Fibroblast of lung (primary cell): ENCODE measurements around the gene MSLN. TPM values are rescaled to one million over a fixed set of nuclear protein-coding genes. Genes with fewer than 3 reads are reported as not detected.

Source experiments
- DNase-seq, 2 donors: peaks; one replicate each; pipeline versions ENCODE4 v3.0.0 to v3.0.0-alpha.2; 2010; ENCODE audit warnings: low read depth in 2 of 2
- H2AFZ ChIP-seq: 2 replicates; pipeline ENCODE4 v1.5.1; 2012; ENCODE audit warnings: low read length, control low read depth, inconsistent platforms
- H3K27ac ChIP-seq: 2 replicates; pipeline ENCODE4 v1.5.1; 2011; ENCODE audit warnings: low read length, control low read depth; ENCODE audit not compliant: insufficient read depth
- H3K27me3 ChIP-seq: 2 replicates; pipeline ENCODE4 v1.5.1; 2011; ENCODE audit warnings: mild to moderate bottlenecking, low read length; ENCODE audit not compliant: control insufficient read depth, insufficient read depth
- H3K36me3 ChIP-seq: 2 replicates; pipeline ENCODE4 v1.5.1; 2011; ENCODE audit warnings: low read length; ENCODE audit not compliant: control insufficient read depth, insufficient read depth
- H3K4me1 ChIP-seq: 2 replicates; pipeline ENCODE4 v1.5.1; 2011; ENCODE audit warnings: low read length; ENCODE audit not compliant: control insufficient read depth, insufficient read depth; ENCODE audit errors: extremely low read depth
- H3K4me2 ChIP-seq: 2 replicates; pipeline ENCODE4 v1.5.1; 2011; ENCODE audit warnings: low read length, control low read depth; ENCODE audit not compliant: insufficient read depth; ENCODE audit errors: extremely low read depth
- H3K4me3 ChIP-seq, 4 experiments: fragments of 200-600 bp in 1 of 4; sonication (generic) in 1 of 4; replicated peaks in 1 of 4; 2 replicates each; pipeline ENCODE4 v1.5.1; 2011 to 2016; ENCODE audit warnings: low read length in 4 of 4, low read depth in 3 of 4, mild to moderate bottlenecking in 3 of 4, control low read depth in 2 of 4, inconsistent platforms in 1 of 4, mixed read lengths in 1 of 4; ENCODE audit not compliant: insufficient read depth in 1 of 4; ENCODE audit errors: control extremely low read depth in 1 of 4
- H3K79me2 ChIP-seq: 2 replicates; pipeline ENCODE4 v1.5.1; 2012; ENCODE audit warnings: mild to moderate bottlenecking, low read length, inconsistent platforms; ENCODE audit not compliant: control insufficient read depth, insufficient read depth
- H3K9ac ChIP-seq: 2 replicates; pipeline ENCODE4 v1.5.1; 2011; ENCODE audit warnings: mild to moderate bottlenecking, low read length, control low read depth; ENCODE audit not compliant: insufficient read depth
- H3K9me3 ChIP-seq: 2 replicates; pipeline ENCODE4 v1.5.1; 2012; ENCODE audit warnings: low read depth, low read length; ENCODE audit not compliant: control insufficient read depth, insufficient read depth
- H4K20me1 ChIP-seq: 2 replicates; pipeline ENCODE4 v1.5.1; 2011; ENCODE audit warnings: low read length; ENCODE audit not compliant: control insufficient read depth, insufficient read depth; ENCODE audit errors: extremely low read depth
- EZH2 ChIP-seq: IDR thresholded peaks from 2 replicates; pipeline ENCODE4 v1.5.1; 2012; ENCODE audit warnings: low read length, control low read depth, mild to moderate bottlenecking; ENCODE audit errors: missing control alignments
- polyA plus RNA-seq, 2 donors: library from polyadenylated mRNA; depleted of rRNA in 1 of 2; stranded (reverse) in 1 of 2; unstranded in 1 of 2; fragments of >200 nt; gene quantifications; 2 replicates each; pipeline ENCODE4 v1.2.1, GENCODE V29; 2011 to 2012; ENCODE audit warnings: missing spikeins in 1 of 2
- total RNA-seq: library from RNA; depleted of rRNA; stranded (reverse); fragments of >200 nt; gene quantifications from 2 replicates; pipeline ENCODE4 v1.2.1, GENCODE V29; 2014
- TF ChIP-seq, protein P1 (sequence below), 2 donors: IDR thresholded peaks in 1 of 2; conservative IDR thresholded peaks in 1 of 2; 1 replicate in 1 of 2; 2 replicates in 1 of 2; pipeline ENCODE4 v1.5.1; 2011 to 2012; ENCODE audit warnings: low read length in 2 of 2, control low read depth in 1 of 2, inconsistent platforms in 1 of 2, low read depth in 1 of 2, mild to moderate bottlenecking in 1 of 2

MSLN gene
- total and polyA plus RNA-seq, 2 donors (not counting 1 experiment from before 2014, with no cell fraction given), result not detected

DNA sequence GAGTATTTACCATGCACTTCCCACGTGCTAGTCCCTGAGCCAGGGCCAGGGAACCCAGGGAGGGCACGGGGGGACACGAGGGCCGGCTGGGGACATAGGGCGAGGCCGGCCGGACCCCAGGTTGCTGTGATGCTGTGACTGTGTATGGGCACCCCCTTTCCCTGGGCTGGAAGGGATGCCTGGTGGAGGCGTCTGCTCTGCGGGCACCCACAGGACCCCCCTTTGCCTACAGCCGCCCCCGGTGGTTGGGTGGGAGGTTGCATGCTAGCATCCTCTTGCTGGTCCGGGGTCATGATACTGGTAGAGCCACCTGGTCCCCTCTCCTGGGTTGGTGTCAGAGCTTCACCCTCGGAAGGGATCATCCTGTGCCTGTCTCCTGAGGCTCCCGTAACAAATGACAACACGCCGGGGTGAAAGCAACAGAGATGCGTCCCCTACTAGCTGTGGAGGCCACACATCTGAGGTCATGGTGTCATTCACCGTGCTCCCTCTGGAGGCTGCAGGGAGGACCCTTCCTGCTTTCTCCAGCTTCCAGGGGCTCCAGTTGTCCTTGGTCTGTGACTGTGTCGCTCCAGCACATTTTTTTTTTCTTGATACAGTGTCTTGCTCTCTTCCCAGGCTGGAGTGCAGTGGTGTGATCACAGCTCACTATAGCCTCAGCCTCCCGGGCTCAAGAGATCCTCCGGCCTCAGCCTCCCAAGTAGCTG lies 16.6 kb upstream of the MSLN start:
- H3K79me2 ChIP-seq, result peaks cover 3% of the 10 kb centered on the region
- no peak overlapping the region for H2AFZ ChIP-seq
- H3K27ac ChIP-seq, result no peak overlapping the region
- DNase-seq, result no peak
- no peaks in the 10 kb centered on the region for H3K27me3 ChIP-seq
- H3K4me2 ChIP-seq, result no peak overlapping the region
- no peak for TF ChIP-seq EZH2
- TF ChIP-seq, protein P1, sequence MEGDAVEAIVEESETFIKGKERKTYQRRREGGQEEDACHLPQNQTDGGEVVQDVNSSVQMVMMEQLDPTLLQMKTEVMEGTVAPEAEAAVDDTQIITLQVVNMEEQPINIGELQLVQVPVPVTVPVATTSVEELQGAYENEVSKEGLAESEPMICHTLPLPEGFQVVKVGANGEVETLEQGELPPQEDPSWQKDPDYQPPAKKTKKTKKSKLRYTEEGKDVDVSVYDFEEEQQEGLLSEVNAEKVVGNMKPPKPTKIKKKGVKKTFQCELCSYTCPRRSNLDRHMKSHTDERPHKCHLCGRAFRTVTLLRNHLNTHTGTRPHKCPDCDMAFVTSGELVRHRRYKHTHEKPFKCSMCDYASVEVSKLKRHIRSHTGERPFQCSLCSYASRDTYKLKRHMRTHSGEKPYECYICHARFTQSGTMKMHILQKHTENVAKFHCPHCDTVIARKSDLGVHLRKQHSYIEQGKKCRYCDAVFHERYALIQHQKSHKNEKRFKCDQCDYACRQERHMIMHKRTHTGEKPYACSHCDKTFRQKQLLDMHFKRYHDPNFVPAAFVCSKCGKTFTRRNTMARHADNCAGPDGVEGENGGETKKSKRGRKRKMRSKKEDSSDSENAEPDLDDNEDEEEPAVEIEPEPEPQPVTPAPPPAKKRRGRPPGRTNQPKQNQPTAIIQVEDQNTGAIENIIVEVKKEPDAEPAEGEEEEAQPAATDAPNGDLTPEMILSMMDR (conservative IDR thresholded peaks at IDR 0.05 in 1 of 2, IDR thresholded peaks at IDR 0.05 in 1 of 2; ENCODE audit: low read depth in 1 of 2, low read length in 2 of 2), result no peak
- no peaks in the 10 kb centered on the region for H3K36me3 ChIP-seq
- no peak overlapping the region for H3K9ac ChIP-seq
- H3K9me3 ChIP-seq, result no peaks in the 10 kb centered on the region
- no peak overlapping the region for H3K4me3 ChIP-seq
- no peaks in the 10 kb centered on the region for H4K20me1 ChIP-seq
- H3K4me1 ChIP-seq, result no peaks in the 10 kb centered on the region

GRCh38 chr16:745739-746138 lies 14.8 kb upstream of the MSLN start:
- H3K4me2 ChIP-seq, result no peak overlapping the region
- H3K79me2 ChIP-seq, result no peaks in the 10 kb centered on the region
- H4K20me1 ChIP-seq, result no peaks in the 10 kb centered on the region
- TF ChIP-seq, protein P1 (conservative IDR thresholded peaks at IDR 0.05 in 1 of 2, IDR thresholded peaks at IDR 0.05 in 1 of 2; ENCODE audit: low read depth in 1 of 2, low read length in 2 of 2), result peak in 1 of 2 donors; percentile 23
- no peak for TF ChIP-seq EZH2
- no peaks in the 10 kb centered on the region for H3K9me3 ChIP-seq
- no peaks in the 10 kb centered on the region for H3K36me3 ChIP-seq
- DNase-seq, result no peak
- H3K27ac ChIP-seq, result no peak overlapping the region
- H2AFZ ChIP-seq, result no peak overlapping the region
- H3K4me3 ChIP-seq, result no peak overlapping the region
- no peak overlapping the region for H3K9ac ChIP-seq
- H3K4me1 ChIP-seq, result no peaks in the 10 kb centered on the region
- H3K27me3 ChIP-seq, result no peaks in the 10 kb centered on the region

- Histone ChIP-seq H3K36me3 (no peaks in the 10 kb centered on the region), H3K27me3 (peaks cover 7% of the 10 kb centered on the region), H3K4me2 (no peak overlapping the region), H3K4me3 (no peak overlapping the region), H3K79me2 (no peaks in the 10 kb centered on the region), H2AFZ (no peak overlapping the region), H4K20me1 (no peaks in the 10 kb centered on the region), H3K9me3 (no peaks in the 10 kb centered on the region), H3K9ac (no peak overlapping the region), H3K4me1 (no peaks in the 10 kb centered on the region), H3K27ac (no peak overlapping the region)
- TF ChIP-seq, protein P1 (conservative IDR thresholded peaks at IDR 0.05 in 1 of 2, IDR thresholded peaks at IDR 0.05 in 1 of 2; ENCODE audit: low read depth in 1 of 2, low read length in 2 of 2), result no peak
- no peak for TF ChIP-seq EZH2
- DNase-seq, result no peak
Measured at GRCh38 chr16:746637-747036, 13.9 kb upstream of the MSLN start.
